Activated CD4-positive, alpha-beta T cell treated with anti-CD3 and anti-CD28 coated beads, Interleukin-2, amount 10 ng/mL, durations not matched to agents 7 days and 5 days (primary cell): ENCODE results near the gene TSPAN2. TPM values are rescaled to one million over a fixed set of nuclear protein-coding genes. Genes with fewer than 3 reads are reported as not detected.

Experiments
- CTCF ChIA-PET: fragments of 350-600 bp; sonication (Branson Sonifier 250); formaldehyde crosslinking; loops from one replicate; lab custom pipeline; 2021; ENCODE audit warnings: antibody characterized with exemption; lab: Charles Lee
- POLR2A ChIA-PET: fragments of 350-600 bp; sonication (Branson Sonifier 250); formaldehyde crosslinking; loops from one replicate; lab custom pipeline; 2021; ENCODE audit warnings: antibody characterized with exemption; lab: Charles Lee
- DNase-seq: peaks from one replicate; pipeline ENCODE4 v3.0.0-alpha.2; 2020
- H3K27ac Mint-ChIP-seq: one replicate; pipeline ENCODE4 v1.8.0; 2021; ENCODE audit warnings: mild to moderate bottlenecking, moderate library complexity, mixed read lengths
- H3K27me3 Mint-ChIP-seq: one replicate; pipeline ENCODE4 v1.8.0; 2021; ENCODE audit warnings: mixed read lengths
- H3K36me3 Mint-ChIP-seq: one replicate; pipeline ENCODE4 v1.8.0; 2021; ENCODE audit warnings: low read depth, mixed read lengths
- H3K4me1 Mint-ChIP-seq: one replicate; pipeline ENCODE4 v1.8.0; 2021; ENCODE audit warnings: mixed read lengths
- H3K4me3 Mint-ChIP-seq: one replicate; pipeline ENCODE4 v1.8.0; 2021; ENCODE audit warnings: mild to moderate bottlenecking, moderate library complexity, mixed read lengths
- H3K9me3 Mint-ChIP-seq: one replicate; pipeline ENCODE4 v1.8.0; 2021; ENCODE audit warnings: mixed read lengths
- total RNA-seq, 2 experiments: library from RNA; stranded (reverse); gene quantifications; one replicate each; pipeline ENCODE4 v1.2.3, GENCODE V29; 2021

The TSPAN2 gene
- total RNA-seq, 2 experiments from 2014 or later: 2.4 to 3.5 TPM

DNA sequence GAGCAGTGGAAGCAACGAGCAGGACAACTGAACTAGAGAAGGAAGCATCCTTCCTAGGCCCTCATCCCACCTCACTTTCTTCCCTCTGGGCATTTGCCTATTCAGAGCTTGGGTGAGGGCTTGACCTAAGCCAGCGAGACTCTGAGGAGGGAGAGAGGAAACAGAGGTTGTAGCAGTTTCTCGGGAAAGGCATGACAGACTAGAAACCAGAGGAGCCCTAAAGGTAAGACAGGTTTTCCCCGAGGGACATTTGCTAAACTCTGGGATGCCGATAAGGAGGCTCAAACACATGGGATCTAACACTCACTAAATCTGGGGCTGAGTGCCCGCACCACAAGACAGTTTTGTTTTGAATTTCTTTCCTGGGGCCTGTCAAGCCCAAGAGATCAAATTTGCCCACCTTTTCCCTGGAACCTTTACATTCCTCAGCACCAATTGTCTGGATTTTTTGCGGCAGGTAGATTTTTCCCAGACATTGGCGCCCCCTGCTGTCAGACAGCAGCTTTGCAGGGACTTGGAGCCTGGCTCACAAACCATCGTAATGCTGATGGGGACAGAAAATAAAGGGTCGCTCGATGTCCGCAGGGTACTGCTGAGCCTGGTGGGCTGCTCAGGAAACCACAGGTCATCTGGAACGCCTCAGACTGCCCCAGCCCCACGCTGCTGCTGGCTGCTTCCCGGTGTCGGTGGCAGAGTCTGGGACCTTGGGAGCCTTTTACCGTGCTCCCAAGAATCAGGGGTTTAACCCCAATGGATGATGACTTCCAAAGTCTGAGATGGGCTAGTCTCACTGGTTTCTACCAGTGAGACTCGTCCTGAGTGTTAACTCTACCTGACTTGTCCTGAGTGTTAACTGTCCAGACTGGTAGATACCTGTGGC, 23.4 kb upstream of the TSPAN2 start:
- peaks cover 3% of the 10 kb centered on the region for H3K9me3 Mint-ChIP-seq
- DNase-seq: peak; percentile 55
- H3K27ac Mint-ChIP-seq: peak overlapping the region; percentile 13
- H3K4me1 Mint-ChIP-seq: peaks cover 10% of the 10 kb centered on the region
- CTCF ChIA-PET: interaction anchor here (0.6 to 2.2 kb wide), 7 partner anchors 13 to 1135 kb away, joined by 3 to 9 read pairs (median 3); no protein-coding TSS in a partner anchor
- H3K27me3 Mint-ChIP-seq: no peaks in the 10 kb centered on the region
- H3K4me3 Mint-ChIP-seq: no peak overlapping the region
- POLR2A ChIA-PET: no interaction called here
- H3K36me3 Mint-ChIP-seq: peaks cover 2% of the 10 kb centered on the region

DNA sequence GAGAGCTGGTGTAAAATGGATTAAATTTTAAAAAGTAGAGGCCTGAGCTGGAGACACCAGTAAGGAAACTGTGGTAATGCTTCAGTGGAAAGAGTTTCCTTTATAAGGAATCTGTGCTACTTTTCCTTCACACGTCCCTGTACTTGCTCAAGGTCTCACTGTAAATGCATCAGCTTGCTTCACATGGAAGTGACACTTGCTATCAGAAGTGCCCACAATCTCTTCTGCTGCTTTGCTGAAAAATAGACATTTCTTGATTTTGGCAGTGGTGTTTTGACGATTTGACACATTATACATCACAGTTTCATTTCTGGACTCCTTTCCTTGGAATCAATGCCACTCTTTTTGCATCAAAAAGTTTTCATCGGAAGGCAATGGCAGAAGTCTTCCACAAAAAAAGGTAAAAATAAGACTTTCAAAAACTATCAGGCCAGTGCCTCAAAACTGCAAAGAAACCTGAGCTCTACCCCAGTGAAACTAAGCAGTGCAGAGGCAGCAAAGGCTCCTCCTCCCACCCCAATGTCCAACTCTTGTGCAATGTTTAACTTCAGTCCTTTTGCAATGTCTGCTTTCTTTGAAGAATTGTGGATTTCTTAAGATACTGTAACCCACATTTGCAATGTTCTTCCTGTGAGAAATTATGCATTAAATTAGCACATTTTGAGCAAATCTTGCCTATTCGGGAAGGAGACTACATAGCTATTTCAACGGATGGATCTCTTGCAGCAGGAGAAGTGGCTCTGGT, 18.4 kb upstream of the TSPAN2 start:
- no peak overlapping the region for H3K27ac Mint-ChIP-seq
- H3K27me3 Mint-ChIP-seq: no peaks in the 10 kb centered on the region
- no peak overlapping the region for H3K4me3 Mint-ChIP-seq
- no peak for DNase-seq
- CTCF ChIA-PET: no interaction called here
- peaks cover 9% of the 10 kb centered on the region for H3K4me1 Mint-ChIP-seq
- POLR2A ChIA-PET: no interaction called here
- peaks cover 4% of the 10 kb centered on the region for H3K36me3 Mint-ChIP-seq
- H3K9me3 Mint-ChIP-seq: peaks cover 3% of the 10 kb centered on the region

DNA sequence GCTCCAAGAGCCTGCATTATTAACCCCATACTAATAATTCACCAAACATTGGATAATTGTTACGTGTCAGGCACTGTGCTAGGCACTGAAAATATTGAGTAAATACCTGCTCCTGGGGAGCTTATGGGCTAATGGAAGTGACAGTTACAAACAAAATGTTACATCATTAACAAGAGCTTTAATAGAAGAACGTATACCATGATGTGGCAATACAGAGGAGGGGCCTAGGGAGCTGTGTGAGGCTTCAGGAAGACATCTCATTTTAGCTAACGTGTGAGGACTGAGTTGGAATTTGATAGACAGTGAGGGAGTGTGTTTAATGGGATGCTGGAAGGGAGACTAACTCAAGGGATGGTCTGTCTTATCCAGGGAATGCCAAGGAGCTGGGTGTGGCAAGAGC, 16.5 kb upstream of the TSPAN2 start:
- POLR2A ChIA-PET: no interaction called here
- H3K36me3 Mint-ChIP-seq: peaks cover 4% of the 10 kb centered on the region

DNA sequence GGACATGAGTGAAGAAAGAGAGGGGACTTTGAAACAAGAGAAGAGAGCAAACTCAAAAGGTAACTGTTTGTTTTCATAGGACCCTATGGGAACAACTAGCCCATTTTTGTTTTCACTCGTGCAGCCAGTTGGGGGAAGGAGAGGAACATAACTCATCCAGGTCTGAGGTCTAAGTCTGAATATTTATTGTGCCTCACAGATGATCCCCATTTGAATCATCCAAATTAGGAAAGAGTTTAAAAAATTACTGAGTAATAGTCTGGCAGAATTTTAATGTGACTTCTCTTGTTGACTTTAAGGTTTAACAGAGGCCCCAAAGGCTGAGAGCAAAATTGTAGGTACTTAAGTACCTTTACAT, 10.4 kb upstream of the TSPAN2 start:
- no peak for DNase-seq
- no peaks in the 10 kb centered on the region for H3K27me3 Mint-ChIP-seq
- POLR2A ChIA-PET: no interaction called here

More for the DNA sequence above, 16.5 kb upstream of the TSPAN2 start:
- Mint-ChIP-seq H3K27ac (no peak overlapping the region), H3K4me3 (no peak overlapping the region), H3K9me3 (peaks cover 3% of the 10 kb centered on the region), H3K27me3 (no peaks in the 10 kb centered on the region), H3K4me1 (peaks cover 6% of the 10 kb centered on the region)
- DNase-seq: no peak
- CTCF ChIA-PET: no interaction called here

DNA sequence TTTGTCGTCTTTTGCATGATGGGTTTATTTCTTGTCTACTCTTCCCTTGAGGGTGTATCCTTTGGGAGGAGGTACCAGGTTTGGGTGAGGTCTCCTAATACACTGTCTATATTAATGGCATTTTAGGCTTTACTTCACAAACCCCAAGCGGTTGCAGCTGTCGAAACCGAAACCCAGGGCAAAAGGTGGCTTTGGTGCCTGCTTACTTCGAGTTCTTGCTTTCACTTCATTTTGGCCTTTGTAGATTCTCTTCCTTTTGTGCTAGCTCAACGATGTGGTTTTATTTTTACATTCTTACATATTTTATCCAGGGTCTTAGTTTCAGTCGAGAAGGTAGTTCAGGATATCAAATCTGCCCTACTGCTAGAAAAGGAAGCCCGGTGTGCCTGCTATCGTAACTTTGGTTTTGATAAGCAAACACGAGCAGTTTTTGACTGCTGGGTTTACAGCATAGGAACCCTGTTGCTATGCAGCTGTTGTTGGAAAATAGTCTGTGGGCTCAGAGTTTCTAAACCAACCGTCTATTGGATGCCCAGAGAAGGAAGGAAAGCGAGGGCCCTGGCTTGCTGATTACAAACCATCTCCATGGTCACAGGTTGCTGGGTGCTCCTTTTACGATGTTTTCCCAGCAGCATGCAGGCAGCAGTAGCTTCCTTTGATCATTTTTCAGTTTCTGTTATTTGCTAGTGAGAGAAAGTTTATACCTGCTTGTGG, 9.8 kb upstream of the TSPAN2 start:
- DNase-seq: peak; percentile 88
- Mint-ChIP-seq H3K27ac (peak overlapping the region; percentile 99), H3K4me3 (peak overlapping the region; percentile 85), H3K4me1 (peaks cover 42% of the 10 kb centered on the region), H3K36me3 (no peaks in the 10 kb centered on the region), H3K9me3 (no peaks in the 10 kb centered on the region), H3K27me3 (no peaks in the 10 kb centered on the region)
- POLR2A ChIA-PET: no interaction called here
- CTCF ChIA-PET: interaction anchor here (0.9 to 1.7 kb wide), 3 partner anchors 9 to 46 kb away, joined by 3 to 6 read pairs (median 3); no protein-coding TSS in a partner anchor

More for the DNA sequence above, 10.4 kb upstream of the TSPAN2 start:
- Mint-ChIP-seq H3K4me1 (peaks cover 42% of the 10 kb centered on the region), H3K9me3 (no peaks in the 10 kb centered on the region), H3K27ac (peak overlapping the region; percentile 99), H3K36me3 (no peaks in the 10 kb centered on the region), H3K4me3 (peak overlapping the region; percentile 85)
- CTCF ChIA-PET: interaction anchor here (1.4 to 1.7 kb wide), 2 partner anchors 14 to 47 kb away, joined by 3 to 6 read pairs; no protein-coding TSS in a partner anchor

DNA sequence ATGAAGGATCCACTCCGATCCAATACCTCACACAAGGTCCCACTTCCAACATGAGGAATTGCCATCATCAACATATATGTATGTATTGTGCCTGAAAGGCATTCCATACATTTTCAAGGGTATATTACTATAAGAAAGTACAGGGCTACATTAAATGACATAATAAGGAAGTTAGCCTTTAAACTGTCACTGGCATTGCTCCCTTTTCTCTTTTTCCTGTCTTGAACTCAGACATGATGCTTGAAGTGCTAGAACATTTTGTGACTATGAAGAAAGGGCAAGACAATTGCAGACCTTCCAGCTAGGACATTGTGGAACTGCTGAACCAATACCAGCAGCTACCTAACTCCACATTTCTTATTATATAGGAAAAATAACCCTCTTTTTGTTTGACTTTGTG, 2.9 kb upstream of the TSPAN2 start:
- CTCF ChIA-PET: no interaction called here
- peaks cover 32% of the 10 kb centered on the region for H3K4me1 Mint-ChIP-seq
- peaks cover 2% of the 10 kb centered on the region for H3K36me3 Mint-ChIP-seq
- no peak for DNase-seq
- peaks cover 4% of the 10 kb centered on the region for H3K27me3 Mint-ChIP-seq
- H3K27ac Mint-ChIP-seq: no peak overlapping the region
- no peak overlapping the region for H3K4me3 Mint-ChIP-seq
- H3K9me3 Mint-ChIP-seq: peaks cover 6% of the 10 kb centered on the region
- POLR2A ChIA-PET: no interaction called here

DNA sequence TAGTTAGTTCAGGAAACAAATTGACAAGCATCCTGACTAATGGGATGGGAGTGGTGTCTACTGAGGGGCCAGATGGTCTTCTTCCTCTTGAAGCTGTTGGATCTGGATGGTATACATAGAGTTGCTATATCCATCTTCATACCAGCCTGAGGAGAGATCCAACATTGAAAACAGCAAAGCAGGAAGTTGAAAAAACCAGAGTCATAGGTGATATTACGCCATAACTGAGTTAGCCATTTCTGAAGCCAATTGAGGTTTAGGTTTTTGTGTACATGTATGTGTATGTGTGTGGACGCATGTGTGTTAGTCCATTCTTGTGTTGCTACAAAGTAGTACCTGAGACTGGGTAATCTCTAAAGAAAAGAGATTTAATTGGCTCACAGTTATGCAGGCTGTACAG, 2.3 kb upstream of the TSPAN2 start:
- no peak for DNase-seq
- CTCF ChIA-PET: no interaction called here
- Mint-ChIP-seq H3K36me3 (peaks cover 2% of the 10 kb centered on the region), H3K9me3 (peaks cover 6% of the 10 kb centered on the region), H3K27me3 (peaks cover 4% of the 10 kb centered on the region), H3K27ac (no peak overlapping the region), H3K4me1 (peaks cover 28% of the 10 kb centered on the region), H3K4me3 (no peak overlapping the region)
- POLR2A ChIA-PET: no interaction called here

DNA sequence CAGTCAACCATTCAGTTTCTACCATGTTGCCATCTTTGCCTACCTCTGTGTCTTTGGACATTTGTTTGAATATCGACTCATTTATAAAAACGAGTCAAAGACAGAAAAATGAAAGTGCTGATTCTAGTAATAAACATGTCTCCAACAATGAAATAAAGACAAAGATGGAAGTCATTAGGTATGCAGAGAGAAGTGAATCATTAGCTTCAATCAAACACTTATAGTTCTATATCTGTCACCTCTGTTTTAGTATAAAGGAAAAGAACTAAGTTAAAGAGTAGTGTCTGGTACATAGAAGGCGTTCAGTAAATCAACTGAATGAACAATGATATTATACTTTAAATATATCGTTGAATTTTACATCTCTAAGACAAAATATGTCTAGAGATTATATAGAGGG, 1.7 kb upstream of the TSPAN2 start:
- no peak for DNase-seq
- Mint-ChIP-seq H3K4me3 (peak overlapping the region; percentile 73), H3K36me3 (peaks cover 2% of the 10 kb centered on the region), H3K9me3 (peaks cover 6% of the 10 kb centered on the region), H3K4me1 (peaks cover 26% of the 10 kb centered on the region), H3K27me3 (peaks cover 6% of the 10 kb centered on the region), H3K27ac (no peak overlapping the region)
- ChIA-PET POLR2A (no interaction called here), CTCF (no interaction called here)

DNA sequence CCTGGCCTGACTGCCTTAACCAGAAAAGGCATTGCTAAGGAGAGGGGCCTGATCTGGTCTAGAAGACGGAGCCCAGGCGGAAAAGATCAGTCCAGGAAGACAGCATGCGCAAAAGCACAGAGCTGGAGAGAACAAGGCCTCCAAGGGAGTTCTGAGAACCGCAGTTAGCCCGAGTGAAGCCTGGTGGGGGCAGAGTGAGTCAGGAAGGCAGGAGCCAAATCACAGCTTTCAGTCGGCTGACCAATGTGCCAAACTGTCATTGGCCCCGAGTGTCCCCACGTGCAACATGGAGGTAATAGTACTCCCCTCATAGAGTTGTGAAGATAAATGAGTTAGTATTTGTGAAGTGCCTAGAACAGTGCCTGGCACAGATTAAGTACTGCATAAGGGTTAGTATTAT, 1.2 kb upstream of the TSPAN2 start:
- H3K4me1 Mint-ChIP-seq: peaks cover 27% of the 10 kb centered on the region
- H3K27me3 Mint-ChIP-seq: peaks cover 6% of the 10 kb centered on the region

DNA sequence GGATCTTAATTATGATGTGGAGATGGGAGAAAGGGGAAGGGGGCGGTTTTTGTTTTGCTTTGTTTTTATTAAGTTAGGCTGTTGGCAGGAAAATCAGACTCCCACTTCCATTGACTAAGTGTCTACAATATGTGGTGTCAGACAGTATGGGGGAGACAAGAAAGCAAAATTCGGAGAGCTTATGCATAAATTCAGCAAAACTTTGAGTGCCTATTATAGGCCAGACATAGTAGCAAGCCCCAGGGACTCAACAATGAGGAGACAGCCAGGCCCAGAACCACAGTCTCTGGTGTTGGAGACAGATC, 835 bp upstream of the TSPAN2 start:
- H3K4me1 Mint-ChIP-seq: peaks cover 29% of the 10 kb centered on the region
- peaks cover 2% of the 10 kb centered on the region for H3K36me3 Mint-ChIP-seq
- peak overlapping the region; percentile 43 for H3K27ac Mint-ChIP-seq
- POLR2A ChIA-PET: no interaction called here
- CTCF ChIA-PET: interaction anchor here (0.7 kb wide), 1 partner anchor 9 kb away, joined by 3 read pairs; no protein-coding TSS in a partner anchor
- peaks cover 6% of the 10 kb centered on the region for H3K27me3 Mint-ChIP-seq
- H3K9me3 Mint-ChIP-seq: peaks cover 6% of the 10 kb centered on the region
- peak overlapping the region; percentile 73 for H3K4me3 Mint-ChIP-seq
- DNase-seq: no peak

More for the DNA sequence above, 1.2 kb upstream of the TSPAN2 start:
- POLR2A ChIA-PET: no interaction called here
- peaks cover 6% of the 10 kb centered on the region for H3K9me3 Mint-ChIP-seq
- H3K36me3 Mint-ChIP-seq: peaks cover 2% of the 10 kb centered on the region
- H3K27ac Mint-ChIP-seq: no peak overlapping the region
- peak overlapping the region; percentile 73 for H3K4me3 Mint-ChIP-seq
- CTCF ChIA-PET: no interaction called here
- no peak for DNase-seq

DNA sequence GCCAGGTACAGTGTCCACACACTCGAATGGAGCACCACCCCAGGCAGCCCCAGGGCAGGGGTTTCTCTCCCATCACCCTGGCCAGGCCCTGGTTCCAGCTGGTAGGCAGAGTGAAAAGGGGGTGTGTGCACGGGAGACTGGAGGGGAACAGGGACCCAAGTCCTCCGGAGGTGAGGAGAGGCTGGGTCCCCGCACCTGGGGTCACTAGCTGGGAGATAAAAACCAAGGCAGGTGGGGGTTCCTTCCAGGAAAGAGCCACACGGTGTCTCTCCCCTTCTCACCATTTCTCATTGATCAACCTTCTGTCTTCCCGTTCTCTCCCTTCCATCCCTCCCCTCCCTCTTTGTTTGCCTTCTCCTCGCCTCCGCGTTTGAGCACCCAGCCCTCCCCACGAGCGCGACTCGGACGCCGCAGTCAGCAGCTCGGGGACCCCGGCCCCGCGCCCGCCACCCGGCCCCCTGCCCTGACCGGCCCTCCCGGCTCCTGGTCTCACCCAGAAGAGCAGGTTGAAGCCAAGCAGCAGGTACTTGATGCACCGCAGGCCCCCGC, 358 bp downstream of the TSPAN2 start:
- ChIA-PET CTCF (interaction anchor here (0.9 kb wide), 1 partner anchor 39 kb away, joined by 3 read pairs; no protein-coding TSS in a partner anchor), POLR2A (no interaction called here)
- Mint-ChIP-seq H3K4me3 (peak overlapping the region; percentile 70), H3K9me3 (peaks cover 6% of the 10 kb centered on the region), H3K36me3 (peaks cover 2% of the 10 kb centered on the region), H3K4me1 (peaks cover 35% of the 10 kb centered on the region), H3K27me3 (peaks cover 6% of the 10 kb centered on the region), H3K27ac (no peak overlapping the region)
- no peak for DNase-seq

DNA sequence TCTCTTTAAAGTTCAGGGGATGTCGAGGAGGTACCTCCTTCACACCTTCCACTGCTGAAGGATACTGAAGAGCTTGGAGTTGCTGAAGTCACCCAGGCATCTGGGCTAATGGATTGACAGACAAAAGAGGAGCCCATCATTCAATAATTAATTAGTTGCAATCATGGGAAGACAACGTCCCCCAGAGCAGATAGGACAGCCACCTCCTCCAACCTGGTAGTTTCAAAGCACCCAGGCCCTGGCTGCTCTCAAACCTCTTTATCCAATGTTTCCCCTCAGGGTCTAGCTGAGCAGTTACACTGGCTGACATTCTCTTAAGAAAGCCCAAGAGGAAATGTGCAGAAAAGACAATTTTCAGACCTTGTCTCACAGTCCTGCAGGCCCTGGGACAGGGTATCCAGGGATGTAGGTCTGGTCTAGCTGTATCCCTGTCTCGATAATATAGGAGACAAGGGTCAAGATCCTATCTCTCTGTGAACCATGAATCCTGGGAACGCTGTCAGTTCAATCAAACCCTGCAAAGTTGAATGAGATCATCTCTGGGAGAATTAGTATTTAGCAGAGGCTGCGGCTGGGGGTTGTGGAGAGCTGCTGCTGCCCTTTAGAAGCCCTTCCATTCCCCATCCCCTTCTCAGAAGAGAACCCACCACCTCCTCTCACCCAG, 1.1 kb downstream of the TSPAN2 start:
- Mint-ChIP-seq H3K9me3 (peaks cover 6% of the 10 kb centered on the region), H3K27me3 (peaks cover 8% of the 10 kb centered on the region), H3K27ac (no peak overlapping the region), H3K4me1 (peaks cover 35% of the 10 kb centered on the region), H3K4me3 (peak overlapping the region; percentile 70), H3K36me3 (peaks cover 2% of the 10 kb centered on the region)
- DNase-seq: no peak
- CTCF ChIA-PET: interaction anchor here (0.6 to 0.9 kb wide), 3 partner anchors 39 to 98 kb away, joined by 3 to 4 read pairs (median 4); no protein-coding TSS in a partner anchor
- POLR2A ChIA-PET: no interaction called here
